NT2/D1 (cell line): Measurements from ENCODE around the gene TMEM52.

Source experiments
- SUZ12 ChIP-seq: IDR thresholded peaks from 2 replicates; pipeline ENCODE4 v1.6.1; 2011; ENCODE audit not compliant: insufficient read length, insufficient read depth; ENCODE audit errors: extremely low read depth
- YY1 ChIP-seq: IDR thresholded peaks from 2 replicates; pipeline ENCODE4 v1.6.1; 2011; ENCODE audit not compliant: insufficient read length, insufficient read depth
- ZNF274 ChIP-seq: IDR thresholded peaks from 2 replicates; pipeline ENCODE4 v1.6.1; 2011; ENCODE audit warnings: mild to moderate bottlenecking, low read depth, low read length

DNA sequence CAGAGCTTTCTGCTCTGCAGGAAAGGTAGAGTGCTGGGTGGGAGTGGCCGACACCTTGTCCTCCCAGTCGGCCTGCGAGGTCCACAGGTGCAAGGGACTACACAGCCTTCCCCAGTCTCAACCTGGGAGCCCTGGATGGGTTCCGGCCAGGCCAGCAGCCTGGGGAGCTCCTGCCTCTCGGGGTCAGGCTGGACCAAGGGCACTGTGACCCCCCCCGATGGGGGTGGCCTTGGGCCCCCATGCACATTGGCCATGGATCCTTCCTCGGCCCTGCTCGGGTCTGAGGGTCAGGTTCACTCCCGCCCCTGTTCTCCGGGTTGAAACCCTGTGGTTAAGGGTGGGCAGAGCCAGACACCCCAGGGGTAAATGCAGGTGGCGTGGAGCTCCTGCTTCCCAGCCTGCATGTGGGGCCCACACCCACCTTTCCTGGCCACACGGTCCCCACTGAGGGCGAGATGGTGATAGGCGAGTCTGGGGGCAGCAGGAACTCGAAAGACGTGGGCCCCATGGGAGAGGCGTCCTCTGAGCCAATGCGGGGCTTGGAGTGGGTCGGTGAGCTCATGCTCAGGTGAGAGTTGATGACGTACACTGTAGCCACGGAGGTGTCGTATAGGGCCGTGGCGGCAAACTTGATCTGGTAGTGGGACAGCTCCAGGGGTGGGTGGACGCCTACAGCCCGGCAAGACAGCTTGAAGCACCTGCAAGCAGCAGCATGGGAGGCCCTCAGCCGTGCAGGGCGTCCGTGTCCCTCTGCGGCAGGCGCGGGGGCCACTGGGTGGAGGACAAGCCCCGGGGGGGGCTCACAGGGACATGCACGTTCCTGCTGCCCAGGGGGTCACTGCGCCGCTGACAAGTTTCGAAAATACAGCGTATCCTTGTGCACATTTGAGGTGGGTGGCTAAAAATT lies 10.8 kb upstream of the TMEM52 start:
- TF ChIP-seq ZNF274: no peak
- TF ChIP-seq YY1: no peak
- no peak for TF ChIP-seq SUZ12
